Measurements from ENCODE around the gene FOXL3. TPM values are rescaled to one million over a fixed set of nuclear protein-coding genes. Genes with fewer than 3 reads are reported as not detected.
A peak's percentile ranks its signal among the peaks of the same experiment; 100 is the strongest.

The FOXL3 gene
- total RNA-seq, 1 experiment from 2014 or later: not detected

GRCh38 chr7:334618-335357 lies 44.8 kb downstream of the FOXL3 start:
- ChIA-PET POLR2A (no interaction called here), CTCF (no interaction called here)
- ATAC-seq (no peak), DNase-seq (ENCODE audit: low spot score) (no peak)
- H3K36me3 Mint-ChIP-seq: peaks cover 11% of the 10 kb centered on the region
- H3K27me3 Mint-ChIP-seq (ENCODE audit: low read depth): peaks cover 7% of the 10 kb centered on the region
- 0 out of 2 replicates have a peak, but pooled peaks cover 3% of the 10 kb centered on the region for H3K4me1 Mint-ChIP-seq
- no peak for TF ChIP-seq MAX (CRISPR knock-in tag; IDR thresholded peaks at IDR 0.05)
- TF ChIP-seq EMX1 (CRISPR knock-in tag; IDR thresholded peaks at IDR 0.05): no peak
- TF ChIP-seq HMGA2 (CRISPR knock-in tag; IDR thresholded peaks at IDR 0.05): no peak
- TF ChIP-seq ZNF671 (CRISPR knock-in tag; IDR thresholded peaks at IDR 0.05): no peak
- no peak for TF ChIP-seq RELA (CRISPR knock-in tag; IDR thresholded peaks at IDR 0.05; ENCODE audit: borderline replicate concordance)
- TF ChIP-seq ZNF232 (CRISPR knock-in tag; IDR thresholded peaks at IDR 0.05): no peak
- no peak for TF ChIP-seq ZNF416 (CRISPR knock-in tag; IDR thresholded peaks at IDR 0.05)
- TF ChIP-seq CBFB (CRISPR knock-in tag; IDR thresholded peaks at IDR 0.05; ENCODE audit: low read depth): no peak
- no peak for TF ChIP-seq FOXP1 (CRISPR knock-in tag; IDR thresholded peaks at IDR 0.05; ENCODE audit: borderline replicate concordance)
- no peak for TF ChIP-seq IRF1 (CRISPR knock-in tag; IDR thresholded peaks at IDR 0.05)
- TF ChIP-seq ZNF138 (CRISPR knock-in tag; conservative IDR thresholded peaks at IDR 0.05): no peak
- TF ChIP-seq ATF3 (CRISPR knock-in tag; conservative IDR thresholded peaks at IDR 0.05): no peak
- no peak for TF ChIP-seq KAT7 (CRISPR knock-in tag; IDR thresholded peaks at IDR 0.05; ENCODE audit: borderline replicate concordance)
- no peak for TF ChIP-seq TEAD1 (CRISPR knock-in tag; IDR thresholded peaks at IDR 0.05)
- TF ChIP-seq MXD4 (CRISPR knock-in tag; IDR thresholded peaks at IDR 0.05; ENCODE audit: borderline replicate concordance): no peak
- no peak for TF ChIP-seq ZNF263 (CRISPR knock-in tag; IDR thresholded peaks at IDR 0.05; ENCODE audit: low read depth)
- H3K4me3 Mint-ChIP-seq: peak overlapping the region; percentile 28
- H3K27ac Mint-ChIP-seq: peak overlapping the region; percentile 28; the same call in 1 of the 2 replicates
- H3K9me3 Mint-ChIP-seq: peaks cover 16% of the 10 kb centered on the region

GRCh38 chr7:335358-336148 lies 45.6 kb downstream of the FOXL3 start:
- Mint-ChIP-seq H3K27me3 (ENCODE audit: low read depth) (peaks cover 7% of the 10 kb centered on the region), H3K4me3 (no peak overlapping the region), H3K4me1 (0 out of 2 replicates have a peak, but pooled peaks cover 3% of the 10 kb centered on the region), H3K9me3 (peaks cover 16% of the 10 kb centered on the region), H3K27ac (no peak overlapping the region; the same call in 1 of the 2 replicates), H3K36me3 (peaks cover 11% of the 10 kb centered on the region)
- CTCF ChIA-PET: no interaction called here
- POLR2A ChIA-PET: no interaction called here
- ATAC-seq (no peak), DNase-seq (ENCODE audit: low spot score) (no peak)
- no peak for TF ChIP-seq CDX4 (CRISPR knock-in tag; IDR thresholded peaks at IDR 0.05; ENCODE audit: borderline replicate concordance)
- TF ChIP-seq MLX (CRISPR knock-in tag; IDR thresholded peaks at IDR 0.05): no peak
- no peak for TF ChIP-seq NFATC4 (CRISPR knock-in tag; IDR thresholded peaks at IDR 0.05)
- TF ChIP-seq NR2C2 (CRISPR knock-in tag; IDR thresholded peaks at IDR 0.05): no peak
- no peak for TF ChIP-seq STAT6 (CRISPR knock-in tag; conservative IDR thresholded peaks at IDR 0.05; ENCODE audit: low read depth)
- TF ChIP-seq GTF2I (CRISPR knock-in tag; conservative IDR thresholded peaks at IDR 0.05): no peak
- TF ChIP-seq FOXJ3 (CRISPR knock-in tag; IDR thresholded peaks at IDR 0.05; ENCODE audit: borderline replicate concordance): no peak
- no peak for TF ChIP-seq TEAD4 (CRISPR knock-in tag; IDR thresholded peaks at IDR 0.05)
- no peak for TF ChIP-seq ARID4B (CRISPR knock-in tag; IDR thresholded peaks at IDR 0.05; ENCODE audit: borderline replicate concordance)
